Transverse colon (tissue), 4 donors: Measurements from ENCODE around the gene GPX7. TPM values are rescaled to one million over a fixed set of nuclear protein-coding genes. Genes with fewer than 3 reads are reported as not detected.

Experiments
- DNase-seq: peaks from one replicate; pipeline ENCODE4 v3.0.0-alpha.2; 2019
- H3K27ac ChIP-seq, 4 donors: fragments of 200-600 bp; sonication (generic); 2 replicates each; pipeline ENCODE4 v1.5.1; 2016 to 2018; ENCODE audit warnings: inconsistent platforms in 4 of 4
- H3K27me3 ChIP-seq: fragments of 200-600 bp; sonication (generic); 2 replicates; pipeline ENCODE4 v1.5.1; 2017; ENCODE audit warnings: inconsistent platforms
- H3K36me3 ChIP-seq, 4 donors: fragments of 200-600 bp; sonication (generic); 2 replicates each; pipeline ENCODE4 v1.5.1; 2017 to 2019; ENCODE audit warnings: inconsistent platforms in 4 of 4
- H3K4me1 ChIP-seq, 4 donors: fragments of 200-600 bp; sonication (generic); 2 replicates each; pipeline ENCODE4 v1.5.1; 2017 to 2020; ENCODE audit warnings: inconsistent platforms in 4 of 4
- H3K4me3 ChIP-seq, 4 donors: fragments of 200-600 bp; sonication (generic); 1 replicate in 1 of 4; 2 replicates in 3 of 4; pipeline versions ENCODE4 v1.5.1 to v1.6.1; 2017 to 2019; ENCODE audit warnings: inconsistent platforms in 4 of 4
- H3K9me3 ChIP-seq, 2 donors: fragments of 200-600 bp; sonication (generic); 2 replicates each; pipeline ENCODE4 v1.5.1; 2017 to 2019; ENCODE audit warnings: inconsistent platforms in 2 of 2
- CTCF ChIP-seq, 5 experiments: fragments of 200-600 bp in 3 of 5; fragments of 450-650 bp in 2 of 5; sonication (generic) in 3 of 5; IDR thresholded peaks; 1 replicate in 2 of 5; 2 replicates in 3 of 5; pipeline ENCODE4 v1.5.1; 2016 to 2017; ENCODE audit warnings: antibody characterized with exemption in 5 of 5, inconsistent platforms in 3 of 5, mild to moderate bottlenecking in 2 of 5, moderate library complexity in 1 of 5
- EP300 ChIP-seq: sonication (generic); formaldehyde crosslinking; IDR thresholded peaks from one replicate; pipeline ENCODE4 v1.6.1; 2017; ENCODE audit warnings: antibody characterized with exemption, low read depth
- POLR2A ChIP-seq: fragments of 450-650 bp; IDR thresholded peaks from one replicate; pipeline ENCODE4 v1.6.1; 2016; ENCODE audit warnings: antibody characterized with exemption, mild to moderate bottlenecking, moderate library complexity
- POLR2AphosphoS5 ChIP-seq, 3 donors: sonication (generic); formaldehyde crosslinking; IDR thresholded peaks; one replicate each; pipeline ENCODE4 v1.6.1; 2016; ENCODE audit warnings: antibody characterized with exemption in 3 of 3
- WGBS, 2 donors: methylation state at CpG; one replicate each; pipeline ENCODE4 v1.1.5; 2018; ENCODE audit warnings: low coverage in 1 of 2; 5-methylcytosine and 5-hydroxymethylcytosine counted together
- in situ Hi-C, 4 donors: fragments of 200-750 bp; cut with MboI; loops; one replicate each; pipeline versions ENCODE4 v1.15.0 to v1.15.1; 2017; ENCODE audit warnings: low sequenced_read_pairs in 3 of 4, low pct_ligation_motif_present in 1 of 4, low pct_unique_long_range_greater_than_20kb in 1 of 4
- intact Hi-C: fragments of 100-400 bp; cut with DNase I; formaldehyde crosslinking; loops from one replicate; pipeline ENCODE4 v1.15.1; 2023; ENCODE audit warnings: low total_unique reads
- total RNA-seq, 4 donors: library from RNA; depleted of rRNA; stranded (reverse); fragments of >200 nt; gene quantifications; one replicate each; pipeline ENCODE4 v1.1.0, GENCODE V29; 2016

The GPX7 gene
- total RNA-seq, 4 donors from 2014 or later: 3.3 to 16.5 (median 5.6) TPM

- no peaks in the 10 kb centered on the region for H3K27me3 ChIP-seq
- H3K4me3 ChIP-seq: no peak overlapping the region
- intact Hi-C loops (no loop called here), in situ Hi-C loops (no loop called here)
- 78% methylated on average over 4 to 6 of the region's 6 CpGs for WGBS, 2 donors
- no peak for DNase-seq
- H3K27ac ChIP-seq: no peak overlapping the region
- H3K9me3 ChIP-seq: no peaks in the 10 kb centered on the region
- no peaks in the 10 kb centered on the region for H3K36me3 ChIP-seq
- H3K4me1 ChIP-seq: no peaks in the 10 kb centered on the region
- TF ChIP-seq POLR2AphosphoS5 (IDR thresholded peaks at IDR 0.05): no peak
- TF ChIP-seq EP300: no peak
- no peak for TF ChIP-seq POLR2A
- no peak for TF ChIP-seq CTCF (IDR thresholded peaks at IDR 0.05)
Measured at GRCh38 chr1:52645261-52645660, 43.1 kb downstream of the GPX7 start.

GRCh38 chr1:52651904-52652303 is 49.7 kb downstream of the GPX7 start:
- no peaks in the 10 kb centered on the region for H3K27me3 ChIP-seq
- intact Hi-C loops (no loop called here), in situ Hi-C loops (no loop called here)
- H3K4me1 ChIP-seq: no peaks in the 10 kb centered on the region
- whole genome bisulfite sequencing, 2 donors: 55% methylated on average over 1 of the region's 1 CpG; no CpG with 5 or more reads in 1 of the 2 donors
- no peak overlapping the region for H3K4me3 ChIP-seq
- no peaks in the 10 kb centered on the region for H3K9me3 ChIP-seq
- no peak for TF ChIP-seq EP300
- no peak for TF ChIP-seq CTCF (IDR thresholded peaks at IDR 0.05)
- H3K27ac ChIP-seq: no peak overlapping the region
- no peaks in the 10 kb centered on the region for H3K36me3 ChIP-seq
- no peak for DNase-seq

GRCh38 chr1:52653207-52653849 is 51.2 kb downstream of the GPX7 start:
- Histone ChIP-seq H3K27me3 (no peaks in the 10 kb centered on the region), H3K27ac (no peak overlapping the region), H3K4me3 (no peak overlapping the region), H3K4me1 (no peaks in the 10 kb centered on the region), H3K36me3 (no peaks in the 10 kb centered on the region), H3K9me3 (no peaks in the 10 kb centered on the region)
- no peak for DNase-seq
- in situ Hi-C loops (no loop called here), intact Hi-C loops (no loop called here)
- 89 to 94% methylated on average over 5 of the region's 5 CpGs for WGBS, 2 donors
- TF ChIP-seq EP300 (no peak), CTCF (IDR thresholded peaks at IDR 0.05) (no peak), POLR2A (no peak), POLR2AphosphoS5 (IDR thresholded peaks at IDR 0.05) (no peak)

- in situ Hi-C loops (no loop called here), intact Hi-C loops (no loop called here)
- Histone ChIP-seq H3K36me3 (no peaks in the 10 kb centered on the region), H3K27ac (no peak overlapping the region), H3K4me3 (no peak overlapping the region), H3K4me1 (no peaks in the 10 kb centered on the region), H3K9me3 (no peaks in the 10 kb centered on the region), H3K27me3 (no peaks in the 10 kb centered on the region)
- no peak for TF ChIP-seq EP300
- no peak for TF ChIP-seq CTCF (IDR thresholded peaks at IDR 0.05)
- TF ChIP-seq POLR2AphosphoS5 (IDR thresholded peaks at IDR 0.05): no peak
- no peak for TF ChIP-seq POLR2A
- DNase-seq: no peak
Measured at GRCh38 chr1:52654063-52654462, 51.9 kb downstream of the GPX7 start.
